Neutrophil (primary cell): ENCODE results near the gene CEP95.
A peak's percentile ranks its signal among the peaks of the same experiment; 100 is the strongest.
"Not testable (repeated sequence)": the region's sequence is repeated elsewhere in the genome, so short reads cannot be mapped to it uniquely, and the experiment has no call there.

ENCODE experiments used
- H3K27ac ChIP-seq: fragments of 200-600 bp; sonication (generic); 2 replicates; pipeline ENCODE4 v1.5.1; 2016; ENCODE audit warnings: mild to moderate bottlenecking, moderate library complexity
- H3K27me3 ChIP-seq: fragments of 200-600 bp; sonication (generic); 2 replicates; pipeline ENCODE4 v1.6.0; 2016; ENCODE audit warnings: mild to moderate bottlenecking
- H3K36me3 ChIP-seq: fragments of 200-600 bp; sonication (generic); 2 replicates; pipeline ENCODE4 v1.5.1; 2017
- H3K4me1 ChIP-seq, 2 experiments: fragments of 200-600 bp in 1 of 2; sonication (generic) in 1 of 2; 1 replicate in 1 of 2; 2 replicates in 1 of 2; pipeline versions ENCODE4 v1.5.1 to v1.6.1; 2013 to 2016; ENCODE audit warnings: low read depth in 1 of 2, low read length in 1 of 2, mild to moderate bottlenecking in 1 of 2, moderate library complexity in 1 of 2; ENCODE audit not compliant: control insufficient read depth in 1 of 2, insufficient read depth in 1 of 2
- H3K4me3 ChIP-seq, 2 experiments: fragments of 200-600 bp in 1 of 2; sonication (generic) in 1 of 2; 1 replicate in 1 of 2; 2 replicates in 1 of 2; pipeline ENCODE4 v1.5.1; 2013 to 2016; ENCODE audit warnings: low read depth in 1 of 2, low read length in 1 of 2, mild to moderate bottlenecking in 1 of 2, moderate library complexity in 1 of 2
- H3K9me3 ChIP-seq: fragments of 200-600 bp; sonication (generic); 2 replicates; pipeline ENCODE4 v1.5.1; 2016
- CTCF ChIP-seq: fragments of 200-600 bp; sonication (generic); IDR thresholded peaks from 2 replicates; pipeline ENCODE4 v1.5.1; 2016; ENCODE audit warnings: antibody characterized with exemption

Gene CEP95

GRCh38 chr17:64506576-64507412 lies at the start of gene CEP95:
TSS of gene CEP95 (plus strand) at chr17:64506977. CDS start at chr17:64507098, 121 bp downstream.
- H3K27ac ChIP-seq: peak within 1 kb of the TSS; percentile 98
- peaks cover 46% of the 10 kb centered on the region for H3K36me3 ChIP-seq
- no peaks in the 10 kb centered on the region for H3K27me3 ChIP-seq
- H3K9me3 ChIP-seq: no peaks in the 10 kb centered on the region
- no peak for TF ChIP-seq CTCF
- peak within 1 kb of the TSS; percentile 95 to 100 for H3K4me3 ChIP-seq
- peaks cover 31 to 32% of the 10 kb centered on the region in 2 experiments for H3K4me1 ChIP-seq

- Histone ChIP-seq H3K4me3 (no peak overlapping the region), H3K4me1 (peaks cover 23 to 35% of the 10 kb centered on the region in 2 experiments), H3K27ac (peak overlapping the region; percentile 70)
These were observed 49.6 kb upstream of the CEP95 start for GRCh38 chr17:64457156-64457555.

GRCh38 chr17:64458756-64459155 lies 48.0 kb upstream of the CEP95 start:
- Histone ChIP-seq H3K4me3 (no peak overlapping the region), H3K36me3 (peaks cover 62% of the 10 kb centered on the region), H3K4me1 (peaks cover 23 to 29% of the 10 kb centered on the region in 2 experiments), H3K9me3 (no peaks in the 10 kb centered on the region), H3K27me3 (no peaks in the 10 kb centered on the region), H3K27ac (no peak overlapping the region)
- TF ChIP-seq CTCF: no peak

More at GRCh38 chr17:64457156-64457555, 49.6 kb upstream of the CEP95 start:
- Histone ChIP-seq H3K9me3 (no peaks in the 10 kb centered on the region), H3K36me3 (peaks cover 55% of the 10 kb centered on the region), H3K27me3 (no peaks in the 10 kb centered on the region)
- TF ChIP-seq CTCF: no peak

GRCh38 chr17:64459284-64459747 lies 47.5 kb upstream of the CEP95 start:
- Histone ChIP-seq H3K27ac (no peak overlapping the region), H3K4me1 (peaks cover 23 to 29% of the 10 kb centered on the region in 2 experiments), H3K9me3 (no peaks in the 10 kb centered on the region), H3K4me3 (no peak overlapping the region), H3K36me3 (peaks cover 57% of the 10 kb centered on the region), H3K27me3 (no peaks in the 10 kb centered on the region)
- no peak for TF ChIP-seq CTCF

GRCh38 chr17:64459818-64460217 lies 47.0 kb upstream of the CEP95 start:
- not testable (repeated sequence) for H3K9me3 ChIP-seq, H3K4me3 ChIP-seq, H3K27ac ChIP-seq, H3K27me3 ChIP-seq
- H3K4me1 ChIP-seq: peaks cover 23 to 29% of the 10 kb centered on the region in 2 experiments
- peaks cover 55% of the 10 kb centered on the region for H3K36me3 ChIP-seq

GRCh38 chr17:64460955-64461354 lies 45.8 kb upstream of the CEP95 start:
- Histone ChIP-seq H3K27me3 (no peaks in the 10 kb centered on the region), H3K36me3 (peaks cover 62% of the 10 kb centered on the region), H3K4me1 (peaks cover 19 to 23% of the 10 kb centered on the region in 2 experiments), H3K27ac (no peak overlapping the region), H3K4me3 (no peak overlapping the region), H3K9me3 (no peaks in the 10 kb centered on the region)
- TF ChIP-seq CTCF: no peak
